Measurements from ENCODE around the gene ABHD6. TPM values are rescaled to one million over a fixed set of nuclear protein-coding genes. Genes with fewer than 3 reads are reported as not detected.

ABHD6 gene
- polyA plus RNA-seq, 1 donor = 33.8 TPM

DNA sequence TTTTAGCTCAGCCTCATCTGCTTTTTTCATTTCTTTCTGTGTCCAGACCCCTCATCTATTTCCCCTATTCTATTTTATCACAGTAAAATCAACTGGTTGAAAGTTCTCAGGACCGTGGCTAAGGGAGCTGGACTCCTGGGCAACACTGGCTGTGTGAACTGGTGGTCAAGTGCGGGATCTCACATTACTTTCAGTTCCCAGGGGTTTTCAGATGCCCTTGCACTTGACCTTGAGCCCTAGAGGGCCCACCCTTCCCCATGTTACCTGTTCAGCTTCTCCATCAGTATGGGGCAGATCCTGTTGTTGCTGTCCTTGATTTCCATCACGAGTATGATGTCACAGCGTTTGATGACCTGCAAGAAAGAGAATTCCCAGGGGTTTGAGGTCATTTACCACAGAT lies 29.6 kb upstream of the ABHD6 start:
- H3K4me1 ChIP-seq (ENCODE audit: control insufficient read depth, insufficient read depth, low read length) = no peaks in the 10 kb centered on the region
- H3K27ac ChIP-seq (ENCODE audit: low read length) = no peak overlapping the region
- no peaks in the 10 kb centered on the region for H3K36me3 ChIP-seq (ENCODE audit: control insufficient read depth, insufficient read depth, low read length)
- DNase-seq = no peak
- H3K9me3 ChIP-seq (ENCODE audit: control insufficient read depth, low read depth, low read length) = no peaks in the 10 kb centered on the region
- no peaks in the 10 kb centered on the region for H3K27me3 ChIP-seq (ENCODE audit: control insufficient read depth, insufficient read depth, low read length)
- H3K4me3 ChIP-seq (ENCODE audit: low read length) = no peak overlapping the region
- WGBS (ENCODE audit: insufficient coverage, low lambda C conversion rate) = no CpG with 5 or more reads among the region's 4 CpGs

DNA sequence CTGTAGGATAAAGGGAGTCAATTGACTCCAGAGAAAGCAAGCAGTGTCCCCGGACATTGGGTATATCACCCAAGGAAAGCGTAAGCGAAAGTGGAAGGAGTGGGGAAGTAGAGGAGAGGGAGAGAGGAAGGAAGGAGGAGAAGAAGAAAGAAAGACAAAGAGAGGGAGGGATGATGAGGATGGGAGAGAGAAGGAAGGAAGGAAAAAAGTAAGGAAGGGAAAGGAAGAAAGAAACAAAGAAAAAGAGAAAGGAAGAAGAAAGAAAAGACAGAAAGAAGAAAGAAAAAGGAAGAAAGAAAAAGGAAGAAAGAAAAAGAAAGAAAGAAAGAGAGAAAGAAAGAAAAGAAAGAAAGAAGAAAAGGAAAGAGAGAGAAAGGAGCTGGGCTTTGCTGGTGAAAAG lies 27.7 kb upstream of the ABHD6 start:
- 78% methylated on average over 3 of the region's 3 CpGs for WGBS (ENCODE audit: insufficient coverage, low lambda C conversion rate)
- no peaks in the 10 kb centered on the region for H3K36me3 ChIP-seq (ENCODE audit: control insufficient read depth, insufficient read depth, low read length)
- no peaks in the 10 kb centered on the region for H3K27me3 ChIP-seq (ENCODE audit: control insufficient read depth, insufficient read depth, low read length)
- peaks cover 1% of the 10 kb centered on the region for H3K4me1 ChIP-seq (ENCODE audit: control insufficient read depth, insufficient read depth, low read length)
- H3K4me3 ChIP-seq (ENCODE audit: low read length) = no peak overlapping the region
- H3K9me3 ChIP-seq (ENCODE audit: control insufficient read depth, low read depth, low read length) = no peaks in the 10 kb centered on the region
- H3K27ac ChIP-seq (ENCODE audit: low read length) = no peak overlapping the region
- DNase-seq = no peak

DNA sequence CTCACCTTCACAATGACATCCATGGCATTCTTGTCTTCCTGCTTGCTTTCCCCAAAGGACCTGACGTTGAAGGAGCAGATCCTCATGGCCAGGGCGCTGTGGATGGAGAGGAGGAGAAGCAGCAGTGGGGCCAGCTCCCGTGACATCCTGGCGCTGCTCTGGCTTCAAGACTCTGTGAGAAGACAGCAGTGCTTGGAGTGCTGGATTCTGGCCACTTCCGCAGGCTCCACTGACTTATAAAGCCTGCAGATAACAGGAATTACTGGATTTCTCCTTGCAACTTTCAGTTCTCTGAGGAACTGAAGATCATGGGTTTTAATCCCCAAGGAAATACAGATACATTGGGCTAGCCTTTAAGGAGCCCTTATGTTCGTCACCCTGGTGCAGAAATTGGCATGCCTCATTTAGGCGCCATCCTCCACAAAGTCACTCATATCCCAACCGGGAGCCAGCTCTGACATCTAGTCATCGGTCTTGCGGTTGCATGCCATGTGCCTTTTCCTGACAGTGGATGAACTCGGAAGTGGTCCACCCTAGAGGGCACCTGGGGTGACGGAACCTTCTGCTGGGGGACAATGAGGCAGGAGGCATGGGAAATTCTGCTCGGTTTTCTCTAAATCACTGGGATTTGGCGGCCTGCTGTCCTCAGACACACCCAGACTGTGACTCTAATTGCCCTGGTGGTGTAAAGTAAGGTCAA lies 26.7 kb upstream of the ABHD6 start, which contains the start of gene DNASE1L3:
TSS of gene DNASE1L3 (minus strand) at position 212 of the 700 bp plus-strand sequence. CDS start at position 146, 66 bp downstream.
- no CpG with 5 or more reads among the region's 14 CpGs for WGBS (ENCODE audit: insufficient coverage, low lambda C conversion rate)

DNA sequence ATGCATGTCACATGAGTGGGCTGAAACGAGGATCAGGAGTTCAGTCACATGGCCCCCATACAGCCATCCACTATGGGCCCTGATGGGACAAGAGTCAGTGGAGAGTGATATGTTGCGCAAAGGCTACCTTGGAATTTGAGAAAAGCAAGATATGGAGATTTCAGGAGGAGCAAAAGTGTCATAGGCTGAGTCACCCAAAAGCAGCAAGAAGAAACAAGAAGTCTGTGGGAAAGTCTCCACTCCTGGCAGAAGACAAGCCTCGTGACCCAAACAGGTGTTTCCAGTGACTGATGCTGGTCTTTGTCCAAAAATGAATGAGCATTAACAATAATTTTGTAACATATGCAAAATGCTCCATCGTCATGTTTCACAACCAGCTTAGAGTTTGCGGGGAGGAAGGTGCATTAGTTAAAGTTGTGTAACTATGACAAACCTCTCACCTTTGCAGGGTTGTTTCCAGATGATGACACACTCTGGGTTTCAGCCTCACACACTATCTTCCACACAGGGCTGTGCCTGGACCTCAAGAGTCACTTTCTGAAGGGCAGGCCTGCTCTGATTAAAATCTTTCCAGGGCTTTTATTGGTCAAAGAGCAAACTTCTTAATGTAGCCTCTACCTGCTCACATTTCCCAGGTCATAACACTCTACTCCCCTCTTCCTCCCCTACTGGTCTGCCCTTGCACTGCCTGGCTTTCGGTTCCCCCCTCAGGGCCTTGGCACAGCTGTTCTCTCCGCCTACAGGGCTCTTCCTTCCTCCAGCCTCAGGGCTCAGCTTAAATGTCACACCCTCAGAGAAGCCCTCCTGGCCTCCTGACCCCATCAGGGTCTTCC lies 22.9 kb upstream of the ABHD6 start:
- DNase-seq = peak; percentile 69 to 73
- Histone ChIP-seq H3K36me3 (ENCODE audit: control insufficient read depth, insufficient read depth, low read length) (no peaks in the 10 kb centered on the region), H3K4me1 (ENCODE audit: control insufficient read depth, insufficient read depth, low read length) (peaks cover 8% of the 10 kb centered on the region), H3K9me3 (ENCODE audit: control insufficient read depth, low read depth, low read length) (no peaks in the 10 kb centered on the region), H3K27me3 (ENCODE audit: control insufficient read depth, insufficient read depth, low read length) (no peaks in the 10 kb centered on the region), H3K4me3 (ENCODE audit: low read length) (no peak overlapping the region), H3K27ac (ENCODE audit: low read length) (peak overlapping the region; percentile 73)
- 60% methylated on average over 1 of the region's 7 CpGs for WGBS (ENCODE audit: insufficient coverage, low lambda C conversion rate)

More for the DNA sequence above, 26.7 kb upstream of the ABHD6 start, which contains the start of gene DNASE1L3:
- no peak for DNase-seq
- peak within 1 kb of the TSS; percentile 11 for H3K4me3 ChIP-seq (ENCODE audit: low read length)
- no peaks in the 10 kb centered on the region for H3K36me3 ChIP-seq (ENCODE audit: control insufficient read depth, insufficient read depth, low read length)
- no peak within 1 kb of the TSS for H3K27ac ChIP-seq (ENCODE audit: low read length)
- H3K4me1 ChIP-seq (ENCODE audit: control insufficient read depth, insufficient read depth, low read length) = peaks cover 5% of the 10 kb centered on the region
- H3K27me3 ChIP-seq (ENCODE audit: control insufficient read depth, insufficient read depth, low read length) = no peaks in the 10 kb centered on the region
- no peaks in the 10 kb centered on the region for H3K9me3 ChIP-seq (ENCODE audit: control insufficient read depth, low read depth, low read length)

DNA sequence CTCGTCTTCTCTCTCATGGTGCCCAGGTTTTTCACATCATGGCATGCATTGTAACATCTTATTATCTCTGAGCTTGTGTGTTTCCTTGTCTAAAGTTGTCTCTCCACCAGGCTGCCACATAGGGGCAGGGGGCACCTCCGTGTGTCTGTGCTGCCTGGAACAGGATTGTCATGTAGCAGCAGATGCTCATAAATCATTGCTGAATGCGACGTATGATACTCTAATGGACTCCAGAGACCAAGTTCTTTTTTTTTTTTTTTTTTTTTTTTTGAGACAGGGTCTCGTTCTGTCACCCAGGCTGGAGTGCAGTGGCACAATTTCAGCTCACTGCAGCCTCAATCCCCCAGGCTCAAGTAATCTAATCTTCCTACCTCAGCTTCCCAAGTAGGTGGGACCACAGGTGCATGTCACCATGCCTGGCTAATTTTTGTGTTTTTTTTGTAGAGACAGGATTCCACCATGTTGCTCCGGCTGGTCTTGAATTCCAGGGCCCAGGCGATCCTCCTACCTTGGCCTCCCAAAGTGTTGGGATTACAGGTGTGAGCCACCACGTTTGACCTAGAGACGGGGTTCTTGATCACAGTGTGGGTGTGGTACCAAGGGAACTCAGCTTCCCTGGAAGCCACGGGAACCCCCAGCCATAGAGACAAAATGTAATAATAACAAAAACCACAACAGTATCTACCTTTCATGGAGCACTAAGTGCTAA lies 22.1 kb upstream of the ABHD6 start:
- DNase-seq = no peak
- WGBS (ENCODE audit: insufficient coverage, low lambda C conversion rate) = 100% methylated on average over 1 of the region's 10 CpGs
- Histone ChIP-seq H3K4me3 (ENCODE audit: low read length) (no peak overlapping the region), H3K4me1 (ENCODE audit: control insufficient read depth, insufficient read depth, low read length) (peaks cover 8% of the 10 kb centered on the region), H3K9me3 (ENCODE audit: control insufficient read depth, low read depth, low read length) (no peaks in the 10 kb centered on the region), H3K36me3 (ENCODE audit: control insufficient read depth, insufficient read depth, low read length) (no peaks in the 10 kb centered on the region), H3K27ac (ENCODE audit: low read length) (peak overlapping the region; percentile 73), H3K27me3 (ENCODE audit: control insufficient read depth, insufficient read depth, low read length) (no peaks in the 10 kb centered on the region)

DNA sequence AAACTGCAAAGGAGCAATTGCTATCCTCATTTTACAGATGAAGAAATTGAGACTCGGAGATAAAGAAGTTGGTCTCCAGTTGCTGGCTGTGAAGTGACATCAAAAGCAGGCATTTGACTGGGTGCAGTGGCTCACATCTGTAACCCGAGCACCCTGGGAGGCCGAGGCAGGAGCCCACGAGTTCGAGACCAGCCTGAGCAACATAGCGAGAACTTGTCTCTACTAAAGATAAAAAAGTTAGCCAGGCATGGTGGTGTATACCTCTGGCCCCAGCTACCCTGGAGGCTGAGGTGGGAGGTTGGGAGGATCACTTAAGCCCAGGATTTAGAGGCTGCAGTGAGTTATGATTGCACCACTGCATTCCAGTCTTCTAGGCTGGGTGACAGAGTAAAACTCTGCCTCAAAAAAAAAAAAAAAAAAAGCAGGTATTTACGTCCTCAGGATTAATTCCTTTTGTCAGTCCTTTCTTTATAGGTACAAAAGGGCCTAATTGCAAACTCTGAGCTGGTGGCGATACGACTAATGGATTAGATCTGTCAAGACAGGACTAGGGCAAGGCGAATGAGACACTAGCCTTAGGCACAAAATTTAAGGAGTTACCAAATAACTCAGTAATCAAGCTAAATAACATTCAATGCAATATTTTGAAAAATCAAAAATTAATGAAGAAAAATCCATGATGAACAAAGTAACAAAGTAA lies 20.9 kb upstream of the ABHD6 start:
- WGBS (ENCODE audit: insufficient coverage, low lambda C conversion rate) = 100% methylated on average over 1 of the region's 10 CpGs
- H3K4me3 ChIP-seq (ENCODE audit: low read length) = no peak overlapping the region
- H3K9me3 ChIP-seq (ENCODE audit: control insufficient read depth, low read depth, low read length) = no peaks in the 10 kb centered on the region
- no peaks in the 10 kb centered on the region for H3K36me3 ChIP-seq (ENCODE audit: control insufficient read depth, insufficient read depth, low read length)
- H3K27ac ChIP-seq (ENCODE audit: low read length) = no peak overlapping the region
- no peaks in the 10 kb centered on the region for H3K27me3 ChIP-seq (ENCODE audit: control insufficient read depth, insufficient read depth, low read length)
- DNase-seq = no peak
- peaks cover 8% of the 10 kb centered on the region for H3K4me1 ChIP-seq (ENCODE audit: control insufficient read depth, insufficient read depth, low read length)

DNA sequence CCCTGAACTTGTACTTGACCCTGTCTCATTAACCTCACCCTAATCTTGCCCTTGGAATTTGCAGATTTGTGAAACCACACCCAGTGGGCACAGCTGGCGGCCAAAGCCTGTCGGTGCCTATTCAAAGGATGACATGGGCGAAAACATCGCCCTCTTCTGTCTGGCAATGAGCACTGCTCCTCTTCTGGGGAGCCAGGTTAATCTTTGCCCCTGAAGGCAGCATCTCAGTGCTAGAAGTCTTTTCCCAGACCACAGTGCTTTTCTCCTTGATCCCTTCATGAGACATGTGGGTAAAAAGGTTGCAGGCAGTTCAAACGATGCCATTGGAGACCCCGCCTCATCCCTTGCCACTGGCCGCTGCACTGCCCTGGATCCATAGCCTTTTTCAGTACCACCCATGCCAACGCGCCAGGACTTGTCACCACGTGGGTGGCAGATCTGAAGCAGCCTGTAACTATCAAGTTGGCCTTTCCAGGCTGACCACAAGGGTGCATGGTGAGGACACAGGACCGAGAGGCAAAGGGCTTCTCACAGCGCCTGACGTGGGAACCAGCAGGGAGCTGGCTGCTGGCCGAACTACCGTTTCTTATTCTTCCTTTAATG lies 20.3 kb upstream of the ABHD6 start:
- Histone ChIP-seq H3K36me3 (ENCODE audit: control insufficient read depth, insufficient read depth, low read length) (no peaks in the 10 kb centered on the region), H3K9me3 (ENCODE audit: control insufficient read depth, low read depth, low read length) (no peaks in the 10 kb centered on the region), H3K27me3 (ENCODE audit: control insufficient read depth, insufficient read depth, low read length) (no peaks in the 10 kb centered on the region), H3K4me3 (ENCODE audit: low read length) (no peak overlapping the region), H3K4me1 (ENCODE audit: control insufficient read depth, insufficient read depth, low read length) (peaks cover 13% of the 10 kb centered on the region), H3K27ac (ENCODE audit: low read length) (no peak overlapping the region)
- peak; percentile 68 to 73 for DNase-seq
- WGBS (ENCODE audit: insufficient coverage, low lambda C conversion rate) = 51% methylated on average over 3 of the region's 15 CpGs

DNA sequence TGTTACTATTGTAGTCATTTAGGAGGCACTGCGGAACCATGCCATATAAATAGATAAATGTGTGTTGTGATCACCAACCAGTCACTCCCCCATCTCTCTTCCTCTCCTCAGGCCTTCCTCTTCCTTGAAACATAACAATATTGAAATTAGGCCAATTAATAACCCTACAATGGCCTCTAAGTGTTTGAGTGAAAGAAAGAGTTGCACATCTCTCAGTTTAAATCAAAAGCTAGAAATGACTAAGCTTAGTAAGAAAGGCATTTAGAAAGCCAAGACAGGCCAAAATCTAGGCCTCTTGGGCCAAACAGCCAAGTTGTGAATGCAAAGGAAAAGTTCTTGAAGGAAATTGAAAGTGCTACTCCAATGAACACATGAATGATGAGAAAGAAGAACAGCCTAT lies 18.7 kb upstream of the ABHD6 start:
- H3K4me1 ChIP-seq (ENCODE audit: control insufficient read depth, insufficient read depth, low read length) = peaks cover 13% of the 10 kb centered on the region
- no CpG with 5 or more reads among the region's 1 CpG for WGBS (ENCODE audit: insufficient coverage, low lambda C conversion rate)

DNA sequence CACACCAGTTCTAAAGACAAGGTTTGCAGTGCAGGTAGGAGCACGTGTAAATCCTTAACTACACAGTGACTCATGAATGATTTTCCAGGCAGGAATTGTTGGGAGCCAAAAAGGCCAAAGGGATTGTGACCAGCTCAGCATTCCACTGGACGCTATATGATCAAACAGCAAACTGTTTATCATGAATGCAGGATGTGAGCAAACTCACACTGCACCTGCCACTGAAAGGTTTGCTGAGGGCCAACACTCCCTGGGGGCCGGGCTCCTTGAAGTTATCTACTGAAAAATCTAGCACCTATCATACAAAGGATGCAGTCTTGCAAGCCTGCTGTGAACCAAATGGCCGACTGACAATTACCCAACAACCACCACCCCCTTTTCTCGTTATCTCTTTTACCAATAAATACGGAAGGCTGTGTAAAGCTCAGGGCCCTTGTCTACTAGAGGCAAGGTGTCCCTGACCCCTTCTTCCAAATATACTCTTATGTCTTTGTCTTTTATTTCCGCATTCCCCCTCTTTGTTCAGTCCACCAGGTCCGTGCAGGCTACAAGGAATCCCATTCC lies 15.3 kb upstream of the ABHD6 start:
- Histone ChIP-seq H3K27ac (ENCODE audit: low read length) (no peak overlapping the region), H3K27me3 (ENCODE audit: control insufficient read depth, insufficient read depth, low read length) (no peaks in the 10 kb centered on the region), H3K9me3 (ENCODE audit: control insufficient read depth, low read depth, low read length) (no peaks in the 10 kb centered on the region), H3K4me3 (ENCODE audit: low read length) (no peak overlapping the region), H3K4me1 (ENCODE audit: control insufficient read depth, insufficient read depth, low read length) (peaks cover 7% of the 10 kb centered on the region), H3K36me3 (ENCODE audit: control insufficient read depth, insufficient read depth, low read length) (no peaks in the 10 kb centered on the region)
- DNase-seq = no peak
- WGBS (ENCODE audit: insufficient coverage, low lambda C conversion rate) = 43% methylated on average over 2 of the region's 8 CpGs

More for the DNA sequence above, 18.7 kb upstream of the ABHD6 start:
- Histone ChIP-seq H3K27me3 (ENCODE audit: control insufficient read depth, insufficient read depth, low read length) (no peaks in the 10 kb centered on the region), H3K9me3 (ENCODE audit: control insufficient read depth, low read depth, low read length) (no peaks in the 10 kb centered on the region), H3K4me3 (ENCODE audit: low read length) (no peak overlapping the region), H3K27ac (ENCODE audit: low read length) (no peak overlapping the region), H3K36me3 (ENCODE audit: control insufficient read depth, insufficient read depth, low read length) (no peaks in the 10 kb centered on the region)
- DNase-seq = no peak
